Measurements from ENCODE around the gene MEN1.

DNA sequence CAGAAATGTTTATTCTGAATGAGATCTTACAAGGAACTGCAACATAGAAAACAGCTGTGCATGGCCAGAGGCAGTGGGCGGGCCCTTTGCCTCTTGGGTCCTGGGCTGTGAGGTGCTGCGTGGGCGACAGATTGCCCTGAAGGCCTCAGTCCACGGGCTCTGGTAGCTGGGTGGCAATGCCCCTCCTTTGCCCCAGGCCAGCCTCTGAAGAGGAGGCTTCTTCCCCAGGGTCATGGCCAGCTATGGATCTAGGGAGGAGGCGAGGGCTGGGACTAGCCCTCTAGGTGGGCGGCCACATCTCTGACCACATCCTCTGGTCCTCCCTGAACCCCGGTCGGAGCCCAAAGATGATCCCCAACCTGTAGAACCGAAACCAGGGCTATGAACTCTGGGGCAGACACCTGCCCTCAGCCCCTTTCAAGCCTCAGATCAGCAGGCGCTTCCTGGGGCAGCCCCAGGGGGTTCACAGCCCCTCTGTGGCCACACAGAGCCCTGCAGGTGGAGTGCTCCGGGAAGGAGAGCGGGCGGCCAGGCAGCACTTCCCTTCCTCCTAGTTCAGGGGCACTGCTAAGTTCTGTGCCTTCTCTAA is 40.7 kb upstream of the MEN1 start:
- TF ChIP-seq ZFP30 (CRISPR knock-in tag; IDR thresholded peaks at IDR 0.05) (no peak), OSR1 (CRISPR knock-in tag; IDR thresholded peaks at IDR 0.05) (no peak)
